NCI-H2171 (cell line): ENCODE results near the gene KDM2A.
A peak's percentile ranks its signal among the peaks of the same experiment; 100 is the strongest.

Experiments used
- DNase-seq: peaks from one replicate; lab custom pipeline; 2025; lab: John Stamatoyannopoulos, UW

KDM2A gene

GRCh38 chr11:67273260-67273990 is 154.4 kb downstream of the KDM2A start:
- no peak for DNase-seq

GRCh38 chr11:67274768-67275605 is 155.9 kb downstream of the KDM2A start:
- DNase-seq: no peak

GRCh38 chr11:67275606-67276409 is 156.7 kb downstream of the KDM2A start:
- DNase-seq: no peak

- DNase-seq: no peak
These were observed 157.7 kb downstream of the KDM2A start for GRCh38 chr11:67276781-67277230.

- peak; percentile 81 for DNase-seq
These were observed 158.3 kb downstream of the KDM2A start for GRCh38 chr11:67277231-67277961.

DNA sequence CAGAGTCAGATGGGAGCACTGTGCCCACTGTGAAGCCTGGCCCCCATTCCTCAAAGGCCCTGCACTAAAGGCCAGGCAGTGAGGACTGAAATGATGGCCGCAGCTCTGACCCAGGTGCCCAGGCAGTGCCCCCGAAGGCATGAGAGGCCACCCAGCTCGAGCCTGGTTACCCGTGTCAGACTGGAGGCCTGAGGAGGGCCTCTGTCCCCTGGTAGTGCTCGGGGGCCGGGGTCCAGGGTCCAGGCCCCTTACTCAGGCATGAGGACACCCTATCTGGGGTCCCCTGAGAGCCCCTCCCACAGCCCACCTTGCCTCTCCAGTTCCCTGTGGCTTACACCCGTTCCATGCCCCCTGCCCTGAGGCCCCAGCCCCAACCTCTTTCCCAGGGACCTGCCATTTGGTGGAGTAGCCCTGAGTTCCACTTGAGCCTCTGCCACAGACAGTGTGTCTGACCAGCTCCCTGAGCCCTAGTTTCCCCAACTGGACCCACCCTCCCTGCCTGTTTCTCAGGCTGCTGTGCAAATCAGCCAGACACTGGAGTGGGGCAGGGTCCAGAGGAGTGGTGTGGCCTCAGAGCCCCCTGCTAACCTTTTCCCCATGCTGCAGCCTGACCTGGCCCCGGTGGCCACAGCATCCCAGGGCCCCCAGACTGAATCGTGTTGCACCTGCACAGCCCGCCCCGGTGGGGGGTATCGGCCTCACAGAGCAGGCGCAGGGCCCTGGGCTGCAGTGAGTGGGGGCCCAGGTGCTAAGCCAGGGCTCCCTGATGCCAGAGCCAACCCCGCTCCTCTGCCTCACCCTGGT is 159.3 kb downstream of the KDM2A start:
- DNase-seq: no peak

- DNase-seq: no peak
These were observed 160.0 kb downstream of the KDM2A start for GRCh38 chr11:67278939-67279588.

- no peak for DNase-seq
These were observed 160.7 kb downstream of the KDM2A start for GRCh38 chr11:67279589-67280340.

DNA sequence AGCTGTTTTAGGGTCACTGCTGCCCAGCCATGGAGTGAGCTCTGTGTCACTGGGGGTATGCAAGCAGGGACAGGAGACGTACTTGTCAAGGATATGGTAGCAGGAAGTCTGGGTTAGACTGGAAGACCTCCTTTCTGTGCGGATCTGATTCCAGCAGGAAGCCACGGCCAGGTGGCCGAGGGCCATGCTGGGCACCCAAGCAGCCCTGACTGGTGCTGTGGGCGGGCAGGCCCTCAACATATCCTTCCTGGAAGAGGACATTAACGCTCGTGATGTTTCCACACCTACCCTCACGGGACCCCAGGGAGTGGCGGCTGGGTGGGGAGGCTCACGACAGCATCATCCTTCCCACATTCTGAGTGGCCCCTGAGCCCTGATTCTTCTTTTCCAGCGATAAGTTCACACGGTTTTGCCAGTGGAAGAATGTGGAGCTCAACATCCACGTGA is 161.3 kb downstream of the KDM2A start:
- DNase-seq: no peak

DNA sequence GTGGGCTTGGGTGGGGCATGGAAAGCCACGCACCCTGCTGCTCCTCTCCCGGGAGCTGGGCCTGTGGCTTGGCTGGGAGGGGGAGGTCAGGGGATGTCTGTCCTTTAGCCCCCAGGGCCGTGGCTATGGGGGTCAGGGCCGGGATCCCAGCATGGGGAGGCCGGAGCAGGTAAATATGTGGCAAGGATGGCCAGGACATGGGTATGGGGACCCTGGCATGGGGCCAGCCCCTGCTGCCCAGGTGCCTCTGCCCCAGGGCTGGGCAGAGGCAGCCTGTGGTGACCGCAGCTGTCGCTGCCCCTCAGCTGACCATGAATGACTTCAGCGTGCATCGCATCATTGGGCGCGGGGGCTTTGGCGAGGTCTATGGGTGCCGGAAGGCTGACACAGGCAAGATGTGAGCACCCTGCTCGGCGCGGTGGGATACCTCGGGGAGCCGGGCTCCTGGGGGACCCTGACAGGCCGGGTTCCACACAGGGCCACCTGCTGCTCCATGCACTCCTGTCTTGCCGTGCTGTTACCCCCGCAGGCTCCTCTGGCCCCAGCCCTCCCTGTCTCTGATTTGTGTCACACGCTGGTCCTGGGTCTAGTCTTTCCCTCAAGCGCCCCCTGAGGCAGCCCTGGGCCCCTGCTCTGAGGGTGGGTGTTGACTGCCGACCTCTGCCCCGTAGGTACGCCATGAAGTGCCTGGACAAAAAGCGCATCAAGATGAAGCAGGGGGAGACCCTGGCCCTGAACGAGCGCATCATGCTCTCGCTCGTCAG is 161.9 kb downstream of the KDM2A start:
- no peak for DNase-seq

- no peak for DNase-seq
These were observed 162.6 kb downstream of the KDM2A start for GRCh38 chr11:67281552-67282150.

GRCh38 chr11:67282155-67282875 is 163.3 kb downstream of the KDM2A start:
- no peak for DNase-seq

- DNase-seq: no peak
These were observed 163.9 kb downstream of the KDM2A start for GRCh38 chr11:67282876-67283371.

GRCh38 chr11:67283481-67283963 is 164.5 kb downstream of the KDM2A start:
- no peak for DNase-seq

DNA sequence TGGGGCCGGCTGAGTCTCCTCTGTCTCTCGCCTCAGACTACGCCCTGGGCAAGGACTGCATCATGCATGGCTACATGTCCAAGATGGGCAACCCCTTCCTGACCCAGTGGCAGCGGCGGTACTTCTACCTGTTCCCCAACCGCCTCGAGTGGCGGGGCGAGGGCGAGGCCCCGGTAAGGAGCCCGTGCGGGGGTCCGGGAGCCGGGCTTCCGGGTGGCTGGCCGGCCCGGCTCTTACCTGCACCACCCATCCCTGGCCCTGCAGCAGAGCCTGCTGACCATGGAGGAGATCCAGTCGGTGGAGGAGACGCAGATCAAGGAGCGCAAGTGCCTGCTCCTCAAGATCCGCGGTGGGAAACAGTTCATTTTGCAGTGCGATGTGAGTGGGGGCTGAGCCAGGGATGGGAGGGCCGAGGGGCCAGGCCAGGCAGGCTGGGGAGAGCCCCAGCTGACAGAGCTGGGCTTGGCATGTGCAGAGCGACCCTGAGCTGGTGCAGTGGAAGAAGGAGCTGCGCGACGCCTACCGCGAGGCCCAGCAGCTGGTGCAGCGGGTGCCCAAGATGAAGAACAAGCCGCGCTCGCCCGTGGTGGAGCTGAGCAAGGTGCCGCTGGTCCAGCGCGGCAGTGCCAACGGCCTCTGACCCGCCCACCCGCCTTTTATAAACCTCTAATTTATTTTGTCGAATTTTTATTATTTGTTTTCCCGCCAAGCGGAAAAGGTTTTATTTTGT is 165.9 kb downstream of the KDM2A start:
- DNase-seq: no peak
